H9 (cell line): ENCODE data around the gene CDH18. TPM values are rescaled to one million over a fixed set of nuclear protein-coding genes. Genes with fewer than 3 reads are reported as not detected.

Experiments used
- DNase-seq: peaks from one replicate; pipeline ENCODE4 v3.0.0-alpha.2; 2017
- H2AFZ ChIP-seq: one replicate; pipeline ENCODE4 v1.6.1; 2013; ENCODE audit warnings: mild to moderate bottlenecking, low read length, control low read depth, moderate library complexity
- H2AK5ac ChIP-seq: 2 replicates; pipeline ENCODE4 v1.6.1; 2013; ENCODE audit warnings: low read length, control low read depth, mixed read lengths; ENCODE audit not compliant: insufficient read length
- H2BK120ac ChIP-seq: one replicate; pipeline ENCODE4 v1.6.1; 2013; ENCODE audit warnings: low read depth, mild to moderate bottlenecking, low read length, control low read depth, inconsistent platforms; ENCODE audit not compliant: poor library complexity, severe bottlenecking
- H2BK12ac ChIP-seq: 2 replicates; pipeline ENCODE4 v1.6.1; 2013; ENCODE audit warnings: low read length, control low read depth, mixed read lengths, low read depth; ENCODE audit not compliant: insufficient read length
- H2BK15ac ChIP-seq: 2 replicates; pipeline ENCODE4 v1.6.1; 2013; ENCODE audit warnings: low read depth, low read length, control low read depth
- H2BK20ac ChIP-seq: one replicate; pipeline ENCODE4 v1.6.1; 2013; ENCODE audit warnings: low read depth, mild to moderate bottlenecking, low read length, control low read depth, inconsistent platforms; ENCODE audit not compliant: poor library complexity, severe bottlenecking
- H2BK5ac ChIP-seq: 2 replicates; pipeline ENCODE4 v1.6.1; 2013; ENCODE audit warnings: low read length, control low read depth, mixed read lengths; ENCODE audit not compliant: insufficient read length
- H3K14ac ChIP-seq: 2 replicates; pipeline ENCODE4 v1.6.1; 2013; ENCODE audit warnings: low read length, control low read depth; ENCODE audit not compliant: insufficient read depth
- H3K18ac ChIP-seq: 2 replicates; pipeline ENCODE4 v1.6.1; 2013; ENCODE audit warnings: low read depth, mild to moderate bottlenecking, mixed read lengths, low read length, control low read depth; ENCODE audit not compliant: insufficient read length
- H3K23ac ChIP-seq: 2 replicates; pipeline ENCODE4 v1.6.1; 2013; ENCODE audit warnings: low read length, control low read depth, mixed read lengths, low read depth; ENCODE audit not compliant: insufficient read length
- H3K23me2 ChIP-seq: 2 replicates; pipeline ENCODE4 v1.6.1; 2013; ENCODE audit warnings: low read depth, mild to moderate bottlenecking, mixed read lengths, low read length, control low read depth; ENCODE audit not compliant: insufficient read length, poor library complexity, severe bottlenecking
- H3K27ac ChIP-seq: 2 replicates; pipeline ENCODE4 v1.5.1; 2013; ENCODE audit warnings: low read length, control low read depth, mixed read lengths, low read depth; ENCODE audit not compliant: insufficient read length
- H3K27me3 ChIP-seq: 2 replicates; pipeline ENCODE4 v1.6.1; 2013; ENCODE audit warnings: low read length, control low read depth, inconsistent platforms; ENCODE audit not compliant: insufficient read depth
- H3K4ac ChIP-seq: 2 replicates; pipeline ENCODE4 v1.6.1; 2013; ENCODE audit warnings: low read depth, mild to moderate bottlenecking, control low read depth, inconsistent platforms, low read length, moderate library complexity
- H3K4me1 ChIP-seq: 2 replicates; pipeline ENCODE4 v1.6.1; 2013; ENCODE audit warnings: low read length, control low read depth, inconsistent platforms; ENCODE audit not compliant: insufficient read depth
- H3K4me2 ChIP-seq: 2 replicates; pipeline ENCODE4 v1.6.1; 2013; ENCODE audit warnings: low read length, control low read depth, mixed read lengths; ENCODE audit not compliant: insufficient read length, insufficient read depth
- H3K56ac ChIP-seq: 2 replicates; pipeline ENCODE4 v1.6.1; 2013; ENCODE audit warnings: low read depth, mild to moderate bottlenecking, mixed read lengths, low read length, control low read depth; ENCODE audit not compliant: insufficient read length
- H3K79me1 ChIP-seq: 2 replicates; pipeline ENCODE4 v1.6.1; 2013; ENCODE audit warnings: low read depth, mild to moderate bottlenecking, moderate library complexity, low read length, control low read depth, inconsistent platforms; ENCODE audit not compliant: insufficient read depth, poor library complexity, severe bottlenecking
- H3K79me2 ChIP-seq: 2 replicates; pipeline ENCODE4 v1.6.1; 2013; ENCODE audit warnings: low read length, control low read depth, inconsistent platforms; ENCODE audit not compliant: insufficient read depth
- H3K9ac ChIP-seq: 2 replicates; pipeline ENCODE4 v1.6.1; 2013; ENCODE audit warnings: low read length, control low read depth, mixed read lengths; ENCODE audit not compliant: insufficient read length; ENCODE audit errors: extremely low read depth
- H3K9me3 ChIP-seq: one replicate; pipeline ENCODE4 v1.6.1; 2013; ENCODE audit warnings: low read depth, low read length, inconsistent platforms; ENCODE audit not compliant: control insufficient read depth
- H3T11ph ChIP-seq: one replicate; pipeline ENCODE4 v1.6.1; 2013; ENCODE audit warnings: mild to moderate bottlenecking, low read length, control low read depth, inconsistent platforms
- H4K20me1 ChIP-seq: one replicate; pipeline ENCODE4 v1.6.1; 2013; ENCODE audit not compliant: control insufficient read depth, insufficient read length, insufficient read depth
- H4K5ac ChIP-seq: 2 replicates; pipeline ENCODE4 v1.6.1; 2013; ENCODE audit warnings: low read depth, mild to moderate bottlenecking, mixed read lengths, low read length, control low read depth; ENCODE audit not compliant: insufficient read length
- H4K8ac ChIP-seq: replicated peaks from 2 replicates; pipeline ENCODE4 v1.6.1; 2013; ENCODE audit warnings: low read length, control low read depth, mixed read lengths, low read depth; ENCODE audit not compliant: insufficient read length
- H4K91ac ChIP-seq: 2 replicates; pipeline ENCODE4 v1.6.1; 2013; ENCODE audit warnings: low read depth, mild to moderate bottlenecking, moderate library complexity, mixed read lengths, low read length, control low read depth; ENCODE audit not compliant: insufficient read length
- H3K27ac Mint-ChIP-seq, 3 experiments: 2 replicates in 2 of 3; 3 replicates in 1 of 3; pipeline ENCODE4 v1.8.0; 2020 to 2021; ENCODE audit warnings: mixed read lengths in 3 of 3, mild to moderate bottlenecking in 1 of 3, moderate library complexity in 1 of 3
- H3K27me3 Mint-ChIP-seq: 2 replicates; pipeline ENCODE4 v1.8.0; 2021; ENCODE audit warnings: low read depth, mild to moderate bottlenecking, moderate library complexity, mixed read lengths
- H3K36me3 Mint-ChIP-seq, 3 experiments: 2 replicates in 2 of 3; 3 replicates in 1 of 3; pipeline ENCODE4 v1.8.0; 2020 to 2021; ENCODE audit warnings: low read depth in 3 of 3, mixed read lengths in 3 of 3; ENCODE audit not compliant: insufficient read depth in 1 of 3
- H3K4me1 Mint-ChIP-seq, 2 experiments: 2 replicates each; pipeline ENCODE4 v1.8.0; 2020; ENCODE audit warnings: mixed read lengths in 2 of 2
- H3K4me3 Mint-ChIP-seq, 2 experiments: 2 replicates in 1 of 2; 3 replicates in 1 of 2; pipeline ENCODE4 v1.8.0; 2020 to 2021; ENCODE audit warnings: mild to moderate bottlenecking in 2 of 2, mixed read lengths in 2 of 2, moderate library complexity in 1 of 2
- H3K9me3 Mint-ChIP-seq, 2 experiments: 2 replicates in 1 of 2; 3 replicates in 1 of 2; pipeline ENCODE4 v1.8.0; 2020; ENCODE audit warnings: mild to moderate bottlenecking in 2 of 2, mixed read lengths in 2 of 2, moderate library complexity in 1 of 2
- total RNA-seq: library from RNA; stranded (reverse); gene quantifications from 2 replicates; pipeline ENCODE4 v1.2.1, GENCODE V29; 2021
- TF ChIP-seq, protein P1 (sequence below): fragments of 200-600 bp; sonication (generic); conservative IDR thresholded peaks from 3 replicates; pipeline ENCODE4 v1.8.0; 2021; ENCODE audit warnings: antibody characterized with exemption, mild to moderate bottlenecking

CDH18 gene
- total RNA-seq, 1 experiment from 2014 or later, result not detected

DNA sequence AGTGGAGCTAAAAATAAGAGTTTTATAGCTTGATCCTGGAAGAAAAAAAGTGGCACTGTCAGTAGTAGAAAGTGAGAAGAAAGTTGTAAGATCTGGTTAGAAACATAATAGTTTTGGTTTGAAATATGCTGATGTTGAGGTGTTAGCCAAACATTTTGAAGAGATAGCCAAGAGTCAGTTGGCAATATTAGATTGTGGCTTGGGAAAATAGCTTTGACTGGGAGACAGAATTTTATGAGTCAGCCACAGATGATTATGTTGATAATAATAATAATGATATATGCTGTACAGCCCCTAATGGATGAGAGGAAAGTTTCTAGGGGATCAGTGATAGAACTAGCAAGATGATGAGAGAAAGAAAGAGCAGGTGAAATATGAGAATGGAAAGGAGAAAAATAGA is 12.4 kb upstream of the CDH18 start:
- H3K79me1 ChIP-seq, result no peaks in the 10 kb centered on the region
- no peaks in the 10 kb centered on the region for H3K4me1 ChIP-seq
- H3K4ac ChIP-seq, result no peak overlapping the region
- H3K23me2 ChIP-seq, result no peaks in the 10 kb centered on the region
- Mint-ChIP-seq H3K27ac (no peak overlapping the region), H3K9me3 (no peaks in the 10 kb centered on the region), H3K4me3 (no peak overlapping the region), H3K4me1 (no peaks in the 10 kb centered on the region; a peak in 1 of 4 replicates), H3K27me3 (no peaks in the 10 kb centered on the region), H3K36me3 (no peaks in the 10 kb centered on the region)
- H3K23ac ChIP-seq, result no peak overlapping the region
- TF ChIP-seq, protein P1, sequence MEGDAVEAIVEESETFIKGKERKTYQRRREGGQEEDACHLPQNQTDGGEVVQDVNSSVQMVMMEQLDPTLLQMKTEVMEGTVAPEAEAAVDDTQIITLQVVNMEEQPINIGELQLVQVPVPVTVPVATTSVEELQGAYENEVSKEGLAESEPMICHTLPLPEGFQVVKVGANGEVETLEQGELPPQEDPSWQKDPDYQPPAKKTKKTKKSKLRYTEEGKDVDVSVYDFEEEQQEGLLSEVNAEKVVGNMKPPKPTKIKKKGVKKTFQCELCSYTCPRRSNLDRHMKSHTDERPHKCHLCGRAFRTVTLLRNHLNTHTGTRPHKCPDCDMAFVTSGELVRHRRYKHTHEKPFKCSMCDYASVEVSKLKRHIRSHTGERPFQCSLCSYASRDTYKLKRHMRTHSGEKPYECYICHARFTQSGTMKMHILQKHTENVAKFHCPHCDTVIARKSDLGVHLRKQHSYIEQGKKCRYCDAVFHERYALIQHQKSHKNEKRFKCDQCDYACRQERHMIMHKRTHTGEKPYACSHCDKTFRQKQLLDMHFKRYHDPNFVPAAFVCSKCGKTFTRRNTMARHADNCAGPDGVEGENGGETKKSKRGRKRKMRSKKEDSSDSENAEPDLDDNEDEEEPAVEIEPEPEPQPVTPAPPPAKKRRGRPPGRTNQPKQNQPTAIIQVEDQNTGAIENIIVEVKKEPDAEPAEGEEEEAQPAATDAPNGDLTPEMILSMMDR, result no peak
- H2BK5ac ChIP-seq, result no peak overlapping the region
- no peak overlapping the region for H2AFZ ChIP-seq
- no peaks in the 10 kb centered on the region for H3K27me3 ChIP-seq
- H3K79me2 ChIP-seq, result no peaks in the 10 kb centered on the region
- no peak overlapping the region for H3K9ac ChIP-seq
- H3K9me3 ChIP-seq, result no peaks in the 10 kb centered on the region
- no peak overlapping the region for H2BK20ac ChIP-seq
- H4K8ac ChIP-seq, result no peak overlapping the region
- no peak overlapping the region for H2BK120ac ChIP-seq
- no peak for DNase-seq
- no peak overlapping the region for H4K5ac ChIP-seq
- H3K14ac ChIP-seq, result no peak overlapping the region
- H3T11ph ChIP-seq, result no peak overlapping the region
- H4K20me1 ChIP-seq, result no peaks in the 10 kb centered on the region
- no peak overlapping the region for H2BK12ac ChIP-seq
- H2AK5ac ChIP-seq, result no peak overlapping the region
- H3K27ac ChIP-seq, result no peak overlapping the region
- no peak overlapping the region for H3K4me2 ChIP-seq
- H2BK15ac ChIP-seq, result no peak overlapping the region
- H3K56ac ChIP-seq, result no peak overlapping the region
- no peak overlapping the region for H4K91ac ChIP-seq
- no peak overlapping the region for H3K18ac ChIP-seq
